GM23338 (cell line): Measurements from ENCODE around the gene SAMD8. TPM values are rescaled to one million over a fixed set of nuclear protein-coding genes. Genes with fewer than 3 reads are reported as not detected.

Experiments
- ATAC-seq: fragments of 200-7000 bp; cut with Tn5 transposase; 3 replicates; pipeline ENCODE4 v1.9.1; 2020
- DNase-seq: peaks from one replicate; pipeline ENCODE4 v3.0.0-alpha.2; 2015; ENCODE audit warnings: low spot score
- H2AFZ ChIP-seq: fragments of 200-600 bp; sonication (generic); 2 replicates; pipeline ENCODE4 v1.8.0; 2016; ENCODE audit warnings: antibody characterized with exemption, mild to moderate bottlenecking, moderate library complexity
- H3F3A ChIP-seq: fragments of 200-600 bp; sonication (generic); replicated peaks from 2 replicates; pipeline ENCODE4 v1.8.0; 2017; ENCODE audit warnings: antibody characterized with exemption, mixed run types, low read depth
- H3K27ac ChIP-seq: fragments of 200-600 bp; sonication (generic); 2 replicates; pipeline ENCODE4 v1.6.1; 2016; ENCODE audit warnings: low read depth
- H3K27me3 ChIP-seq: fragments of 200-600 bp; sonication (generic); 2 replicates; pipeline ENCODE4 v1.8.0; 2016; ENCODE audit warnings: mild to moderate bottlenecking, mixed run types, moderate library complexity; ENCODE audit not compliant: insufficient read depth
- H3K36me3 ChIP-seq: fragments of 200-600 bp; sonication (generic); 2 replicates; pipeline ENCODE4 v1.8.0; 2016; ENCODE audit warnings: mild to moderate bottlenecking; ENCODE audit not compliant: insufficient read depth
- H3K4me1 ChIP-seq: fragments of 200-600 bp; sonication (generic); 2 replicates; pipeline ENCODE4 v1.8.0; 2016; ENCODE audit warnings: mild to moderate bottlenecking, moderate library complexity; ENCODE audit not compliant: insufficient read depth
- H3K4me2 ChIP-seq: fragments of 200-600 bp; sonication (generic); 2 replicates; pipeline ENCODE4 v1.7.1; 2017; ENCODE audit warnings: mixed run types
- H3K4me3 ChIP-seq: fragments of 200-600 bp; sonication (generic); 2 replicates; pipeline ENCODE4 v1.6.1; 2016; ENCODE audit warnings: mixed run types
- H3K79me2 ChIP-seq: fragments of 200-600 bp; sonication (generic); replicated peaks from 2 replicates; pipeline ENCODE4 v1.8.0; 2017; ENCODE audit warnings: mild to moderate bottlenecking; ENCODE audit not compliant: insufficient read depth
- H3K9me2 ChIP-seq: fragments of 200-600 bp; sonication (generic); 2 replicates; pipeline ENCODE4 v1.8.0; 2017; ENCODE audit not compliant: insufficient read depth
- H4K20me1 ChIP-seq: fragments of 200-600 bp; sonication (generic); replicated peaks from 2 replicates; pipeline ENCODE4 v1.8.0; 2017; ENCODE audit warnings: mild to moderate bottlenecking; ENCODE audit not compliant: insufficient read depth
- H3K27ac Mint-ChIP-seq: 2 replicates; pipeline ENCODE4 v1.8.0; 2020; ENCODE audit warnings: inconsistent platforms, mild to moderate bottlenecking, moderate library complexity, mixed read lengths
- H3K27me3 Mint-ChIP-seq: 3 replicates; pipeline ENCODE4 v1.8.0; 2022; ENCODE audit warnings: low read depth, mild to moderate bottlenecking, moderate library complexity, mixed read lengths, inconsistent platforms; ENCODE audit not compliant: insufficient read depth, poor library complexity
- H3K36me3 Mint-ChIP-seq: 3 replicates; pipeline ENCODE4 v1.8.0; 2021; ENCODE audit warnings: low read depth, mild to moderate bottlenecking, inconsistent platforms, moderate library complexity, mixed read lengths
- H3K4me1 Mint-ChIP-seq: 3 replicates; pipeline ENCODE4 v1.8.0; 2020; ENCODE audit warnings: mild to moderate bottlenecking, inconsistent platforms, mixed read lengths
- H3K4me3 Mint-ChIP-seq: 3 replicates; pipeline ENCODE4 v1.8.0; 2021; ENCODE audit warnings: moderate library complexity, mild to moderate bottlenecking, inconsistent platforms, mixed read lengths
- H3K9me3 Mint-ChIP-seq: 3 replicates; pipeline ENCODE4 v1.8.0; 2020; ENCODE audit warnings: moderate library complexity, mild to moderate bottlenecking, inconsistent platforms, mixed read lengths
- CREB1 ChIP-seq: fragments of 250-450 bp; sonication (Bioruptor Pico); IDR thresholded peaks from 2 replicates; pipeline ENCODE4 v1.5.0; 2020; ENCODE audit warnings: low read depth, mild to moderate bottlenecking, moderate library complexity
- EZH2 ChIP-seq: fragments of 200-600 bp; sonication (generic); IDR thresholded peaks from one replicate; pipeline ENCODE4 v1.8.0; 2017; ENCODE audit warnings: antibody characterized with exemption, mild to moderate bottlenecking, low read depth; ENCODE audit not compliant: unreplicated experiment
- EZH2phosphoT487 ChIP-seq: fragments of 200-600 bp; sonication (generic); IDR thresholded peaks from one replicate; pipeline ENCODE4 v1.8.1; 2018; ENCODE audit warnings: antibody characterized with exemption; ENCODE audit not compliant: unreplicated experiment
- JUNB ChIP-seq: IDR thresholded peaks from one replicate; pipeline ENCODE4 v1.6.1; 2016; ENCODE audit warnings: antibody characterized with exemption; ENCODE audit not compliant: unreplicated experiment
- NANOG ChIP-seq: IDR thresholded peaks from 2 replicates; pipeline ENCODE4 v1.6.1; 2016; ENCODE audit warnings: antibody characterized with exemption, borderline replicate concordance
- POLR2AphosphoS5 ChIP-seq: IDR thresholded peaks from 2 replicates; pipeline ENCODE4 v1.6.1; 2016; ENCODE audit warnings: antibody characterized with exemption, low read depth
- STAT1 ChIP-seq: IDR thresholded peaks from one replicate; pipeline ENCODE4 v1.6.1; 2016; ENCODE audit warnings: antibody characterized with exemption; ENCODE audit not compliant: unreplicated experiment
- ZNF114 ChIP-seq: fragments of 250-450 bp; sonication (Bioruptor Pico); IDR thresholded peaks from 2 replicates; pipeline ENCODE4 v1.5.0; 2020; ENCODE audit warnings: mild to moderate bottlenecking, moderate library complexity
- ZNF331 ChIP-seq: fragments of 250-450 bp; sonication (Bioruptor Pico); IDR thresholded peaks from 2 replicates; pipeline ENCODE4 v1.5.0; 2020; ENCODE audit warnings: low read depth, mild to moderate bottlenecking, moderate library complexity
- polyA plus RNA-seq: library from polyadenylated mRNA; unstranded; fragments of >200 nt; fragmentation: Nextera tagmentation; extraction: Ambion mirVana; gene quantifications from 2 replicates; pipeline ENCODE4 v1.2.1, GENCODE V29; 2016
- total RNA-seq: library from RNA; depleted of rRNA; stranded (reverse); fragments of >200 nt; shearing (Covaris generic); gene quantifications from 2 replicates; pipeline ENCODE4 v1.2.3, GENCODE V29; 2014
- TF ChIP-seq, protein P1 (sequence below): fragments of 250-450 bp; sonication (Bioruptor Pico); IDR thresholded peaks from 2 replicates; pipeline ENCODE4 v1.5.0; 2020; ENCODE audit warnings: mild to moderate bottlenecking, moderate library complexity
- TF ChIP-seq, protein P2 (sequence below): IDR thresholded peaks from one replicate; pipeline ENCODE4 v1.6.1; 2018; ENCODE audit warnings: antibody characterized with exemption; ENCODE audit not compliant: unreplicated experiment
- TF ChIP-seq, protein P3 (sequence below), 2 experiments: fragments of 200-600 bp in 1 of 2; sonication (generic) in 1 of 2; conservative IDR thresholded peaks; 2 replicates each; pipeline versions ENCODE4 v1.5.1 to v1.6.1; 2016 to 2017; ENCODE audit warnings: antibody characterized with exemption in 2 of 2, low read depth in 2 of 2, mild to moderate bottlenecking in 2 of 2, moderate library complexity in 1 of 2
- TF ChIP-seq, protein P4 (sequence below): IDR thresholded peaks from 2 replicates; pipeline ENCODE4 v1.6.1; 2016; ENCODE audit warnings: antibody characterized with exemption

The SAMD8 gene
- total and polyA plus RNA-seq, 2 experiments from 2014 or later, result 7.8 to 28.4 TPM

DNA sequence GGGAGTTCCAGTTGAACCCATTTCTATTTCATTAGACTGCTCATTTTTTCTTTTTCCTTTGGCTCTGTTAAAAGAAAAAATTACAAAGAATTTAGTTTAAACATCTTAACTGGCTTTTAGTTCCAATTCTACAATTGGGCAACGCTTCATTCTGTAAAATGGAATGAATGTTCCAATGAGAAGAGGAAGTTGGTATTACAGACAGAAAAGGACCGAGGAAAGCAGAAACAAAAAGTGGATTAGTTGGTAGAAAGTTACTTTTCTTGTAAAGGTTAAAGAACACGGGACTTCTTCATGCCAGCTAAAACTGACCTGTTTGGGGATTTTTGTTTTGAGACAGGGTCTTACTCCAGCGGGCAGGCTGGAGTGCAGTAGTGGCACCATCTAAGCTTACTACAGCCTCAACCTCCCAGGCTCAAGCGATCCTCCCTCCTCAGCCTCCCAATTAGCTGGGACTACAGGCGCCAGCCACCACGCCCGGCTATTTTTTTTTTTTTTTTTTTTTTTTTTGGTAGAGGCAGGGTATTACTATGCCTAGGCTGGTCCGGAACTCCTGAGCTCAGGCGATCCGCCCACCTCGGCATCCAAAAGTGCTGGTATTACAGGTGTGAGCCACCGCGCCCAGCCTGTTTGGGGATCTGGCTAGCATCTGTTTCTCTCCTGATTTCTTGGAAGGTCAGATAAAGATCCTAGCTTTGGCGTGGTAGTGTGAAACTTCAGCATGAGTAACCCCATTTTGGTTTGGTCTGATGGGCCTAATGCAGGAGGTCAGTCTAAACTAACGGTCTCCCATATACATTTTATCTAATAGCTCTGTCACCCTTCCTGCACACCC, 97.8 kb downstream of the SAMD8 start:
- TF ChIP-seq EZH2 (no peak), NANOG (no peak), POLR2AphosphoS5 (no peak), STAT1 (no peak), ZNF114 (CRISPR knock-in tag) (no peak), CREB1 (no peak), JUNB (no peak), ZNF331 (CRISPR knock-in tag) (no peak), EZH2phosphoT487 (no peak)
- TF ChIP-seq, protein P1, sequence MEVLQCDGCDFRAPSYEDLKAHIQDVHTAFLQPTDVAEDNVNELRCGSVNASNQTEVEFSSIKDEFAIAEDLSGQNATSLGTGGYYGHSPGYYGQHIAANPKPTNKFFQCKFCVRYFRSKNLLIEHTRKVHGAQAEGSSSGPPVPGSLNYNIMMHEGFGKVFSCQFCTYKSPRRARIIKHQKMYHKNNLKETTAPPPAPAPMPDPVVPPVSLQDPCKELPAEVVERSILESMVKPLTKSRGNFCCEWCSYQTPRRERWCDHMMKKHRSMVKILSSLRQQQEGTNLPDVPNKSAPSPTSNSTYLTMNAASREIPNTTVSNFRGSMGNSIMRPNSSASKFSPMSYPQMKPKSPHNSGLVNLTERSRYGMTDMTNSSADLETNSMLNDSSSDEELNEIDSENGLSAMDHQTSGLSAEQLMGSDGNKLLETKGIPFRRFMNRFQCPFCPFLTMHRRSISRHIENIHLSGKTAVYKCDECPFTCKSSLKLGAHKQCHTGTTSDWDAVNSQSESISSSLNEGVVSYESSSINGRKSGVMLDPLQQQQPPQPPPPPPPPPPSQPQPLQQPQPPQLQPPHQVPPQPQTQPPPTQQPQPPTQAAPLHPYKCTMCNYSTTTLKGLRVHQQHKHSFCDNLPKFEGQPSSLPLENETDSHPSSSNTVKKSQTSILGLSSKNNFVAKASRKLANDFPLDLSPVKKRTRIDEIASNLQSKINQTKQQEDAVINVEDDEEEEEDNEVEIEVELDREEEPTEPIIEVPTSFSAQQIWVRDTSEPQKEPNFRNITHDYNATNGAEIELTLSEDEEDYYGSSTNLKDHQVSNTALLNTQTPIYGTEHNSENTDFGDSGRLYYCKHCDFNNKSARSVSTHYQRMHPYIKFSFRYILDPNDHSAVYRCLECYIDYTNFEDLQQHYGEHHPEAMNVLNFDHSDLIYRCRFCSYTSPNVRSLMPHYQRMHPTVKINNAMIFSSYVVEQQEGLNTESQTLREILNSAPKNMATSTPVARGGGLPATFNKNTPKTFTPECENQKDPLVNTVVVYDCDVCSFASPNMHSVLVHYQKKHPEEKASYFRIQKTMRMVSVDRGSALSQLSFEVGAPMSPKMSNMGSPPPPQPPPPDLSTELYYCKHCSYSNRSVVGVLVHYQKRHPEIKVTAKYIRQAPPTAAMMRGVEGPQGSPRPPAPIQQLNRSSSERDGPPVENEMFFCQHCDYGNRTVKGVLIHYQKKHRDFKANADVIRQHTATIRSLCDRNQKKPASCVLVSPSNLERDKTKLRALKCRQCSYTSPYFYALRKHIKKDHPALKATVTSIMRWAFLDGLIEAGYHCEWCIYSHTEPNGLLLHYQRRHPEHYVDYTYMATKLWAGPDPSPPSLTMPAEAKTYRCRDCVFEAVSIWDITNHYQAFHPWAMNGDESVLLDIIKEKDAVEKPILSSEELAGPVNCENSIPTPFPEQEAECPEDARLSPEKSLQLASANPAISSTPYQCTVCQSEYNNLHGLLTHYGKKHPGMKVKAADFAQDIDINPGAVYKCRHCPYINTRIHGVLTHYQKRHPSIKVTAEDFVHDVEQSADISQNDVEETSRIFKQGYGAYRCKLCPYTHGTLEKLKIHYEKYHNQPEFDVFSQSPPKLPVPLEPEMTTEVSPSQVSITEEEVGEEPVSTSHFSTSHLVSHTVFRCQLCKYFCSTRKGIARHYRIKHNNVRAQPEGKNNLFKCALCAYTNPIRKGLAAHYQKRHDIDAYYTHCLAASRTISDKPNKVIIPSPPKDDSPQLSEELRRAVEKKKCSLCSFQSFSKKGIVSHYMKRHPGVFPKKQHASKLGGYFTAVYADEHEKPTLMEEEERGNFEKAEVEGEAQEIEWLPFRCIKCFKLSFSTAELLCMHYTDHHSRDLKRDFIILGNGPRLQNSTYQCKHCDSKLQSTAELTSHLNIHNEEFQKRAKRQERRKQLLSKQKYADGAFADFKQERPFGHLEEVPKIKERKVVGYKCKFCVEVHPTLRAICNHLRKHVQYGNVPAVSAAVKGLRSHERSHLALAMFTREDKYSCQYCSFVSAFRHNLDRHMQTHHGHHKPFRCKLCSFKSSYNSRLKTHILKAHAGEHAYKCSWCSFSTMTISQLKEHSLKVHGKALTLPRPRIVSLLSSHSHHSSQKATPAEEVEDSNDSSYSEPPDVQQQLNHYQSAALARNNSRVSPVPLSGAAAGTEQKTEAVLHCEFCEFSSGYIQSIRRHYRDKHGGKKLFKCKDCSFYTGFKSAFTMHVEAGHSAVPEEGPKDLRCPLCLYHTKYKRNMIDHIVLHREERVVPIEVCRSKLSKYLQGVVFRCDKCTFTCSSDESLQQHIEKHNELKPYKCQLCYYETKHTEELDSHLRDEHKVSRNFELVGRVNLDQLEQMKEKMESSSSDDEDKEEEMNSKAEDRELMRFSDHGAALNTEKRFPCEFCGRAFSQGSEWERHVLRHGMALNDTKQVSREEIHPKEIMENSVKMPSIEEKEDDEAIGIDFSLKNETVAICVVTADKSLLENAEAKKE, result no peak
- TF ChIP-seq, protein P2, sequence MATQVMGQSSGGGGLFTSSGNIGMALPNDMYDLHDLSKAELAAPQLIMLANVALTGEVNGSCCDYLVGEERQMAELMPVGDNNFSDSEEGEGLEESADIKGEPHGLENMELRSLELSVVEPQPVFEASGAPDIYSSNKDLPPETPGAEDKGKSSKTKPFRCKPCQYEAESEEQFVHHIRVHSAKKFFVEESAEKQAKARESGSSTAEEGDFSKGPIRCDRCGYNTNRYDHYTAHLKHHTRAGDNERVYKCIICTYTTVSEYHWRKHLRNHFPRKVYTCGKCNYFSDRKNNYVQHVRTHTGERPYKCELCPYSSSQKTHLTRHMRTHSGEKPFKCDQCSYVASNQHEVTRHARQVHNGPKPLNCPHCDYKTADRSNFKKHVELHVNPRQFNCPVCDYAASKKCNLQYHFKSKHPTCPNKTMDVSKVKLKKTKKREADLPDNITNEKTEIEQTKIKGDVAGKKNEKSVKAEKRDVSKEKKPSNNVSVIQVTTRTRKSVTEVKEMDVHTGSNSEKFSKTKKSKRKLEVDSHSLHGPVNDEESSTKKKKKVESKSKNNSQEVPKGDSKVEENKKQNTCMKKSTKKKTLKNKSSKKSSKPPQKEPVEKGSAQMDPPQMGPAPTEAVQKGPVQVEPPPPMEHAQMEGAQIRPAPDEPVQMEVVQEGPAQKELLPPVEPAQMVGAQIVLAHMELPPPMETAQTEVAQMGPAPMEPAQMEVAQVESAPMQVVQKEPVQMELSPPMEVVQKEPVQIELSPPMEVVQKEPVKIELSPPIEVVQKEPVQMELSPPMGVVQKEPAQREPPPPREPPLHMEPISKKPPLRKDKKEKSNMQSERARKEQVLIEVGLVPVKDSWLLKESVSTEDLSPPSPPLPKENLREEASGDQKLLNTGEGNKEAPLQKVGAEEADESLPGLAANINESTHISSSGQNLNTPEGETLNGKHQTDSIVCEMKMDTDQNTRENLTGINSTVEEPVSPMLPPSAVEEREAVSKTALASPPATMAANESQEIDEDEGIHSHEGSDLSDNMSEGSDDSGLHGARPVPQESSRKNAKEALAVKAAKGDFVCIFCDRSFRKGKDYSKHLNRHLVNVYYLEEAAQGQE, result no peak
- TF ChIP-seq, protein P3, sequence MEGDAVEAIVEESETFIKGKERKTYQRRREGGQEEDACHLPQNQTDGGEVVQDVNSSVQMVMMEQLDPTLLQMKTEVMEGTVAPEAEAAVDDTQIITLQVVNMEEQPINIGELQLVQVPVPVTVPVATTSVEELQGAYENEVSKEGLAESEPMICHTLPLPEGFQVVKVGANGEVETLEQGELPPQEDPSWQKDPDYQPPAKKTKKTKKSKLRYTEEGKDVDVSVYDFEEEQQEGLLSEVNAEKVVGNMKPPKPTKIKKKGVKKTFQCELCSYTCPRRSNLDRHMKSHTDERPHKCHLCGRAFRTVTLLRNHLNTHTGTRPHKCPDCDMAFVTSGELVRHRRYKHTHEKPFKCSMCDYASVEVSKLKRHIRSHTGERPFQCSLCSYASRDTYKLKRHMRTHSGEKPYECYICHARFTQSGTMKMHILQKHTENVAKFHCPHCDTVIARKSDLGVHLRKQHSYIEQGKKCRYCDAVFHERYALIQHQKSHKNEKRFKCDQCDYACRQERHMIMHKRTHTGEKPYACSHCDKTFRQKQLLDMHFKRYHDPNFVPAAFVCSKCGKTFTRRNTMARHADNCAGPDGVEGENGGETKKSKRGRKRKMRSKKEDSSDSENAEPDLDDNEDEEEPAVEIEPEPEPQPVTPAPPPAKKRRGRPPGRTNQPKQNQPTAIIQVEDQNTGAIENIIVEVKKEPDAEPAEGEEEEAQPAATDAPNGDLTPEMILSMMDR (conservative IDR thresholded peaks at IDR 0.05; ENCODE audit: low read depth in 2 of 2), result no peak
- TF ChIP-seq, protein P4, sequence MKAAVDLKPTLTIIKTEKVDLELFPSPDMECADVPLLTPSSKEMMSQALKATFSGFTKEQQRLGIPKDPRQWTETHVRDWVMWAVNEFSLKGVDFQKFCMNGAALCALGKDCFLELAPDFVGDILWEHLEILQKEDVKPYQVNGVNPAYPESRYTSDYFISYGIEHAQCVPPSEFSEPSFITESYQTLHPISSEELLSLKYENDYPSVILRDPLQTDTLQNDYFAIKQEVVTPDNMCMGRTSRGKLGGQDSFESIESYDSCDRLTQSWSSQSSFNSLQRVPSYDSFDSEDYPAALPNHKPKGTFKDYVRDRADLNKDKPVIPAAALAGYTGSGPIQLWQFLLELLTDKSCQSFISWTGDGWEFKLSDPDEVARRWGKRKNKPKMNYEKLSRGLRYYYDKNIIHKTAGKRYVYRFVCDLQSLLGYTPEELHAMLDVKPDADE, result no peak
- Histone ChIP-seq H3K9me2 (no peaks in the 10 kb centered on the region), H3K4me2 (peak overlapping the region; percentile 82), H3K4me1 (peaks cover 6% of the 10 kb centered on the region), H3K79me2 (peaks cover 36% of the 10 kb centered on the region), H3K27ac (peak overlapping the region; percentile 83; the same call in 1 of the 2 replicates), H3K27me3 (no peaks in the 10 kb centered on the region), H2AFZ (peak overlapping the region; percentile 89), H3F3A (0 out of 2 replicates have a peak, but pooled peaks cover 8% of the 10 kb centered on the region), H3K4me3 (peak overlapping the region; percentile 99), H3K36me3 (peaks cover 16% of the 10 kb centered on the region), H4K20me1 (peaks cover 16% of the 10 kb centered on the region)
- H3K4me3 Mint-ChIP-seq, result peak overlapping the region; percentile 96
- DNase-seq (no peak), ATAC-seq (no peak)
- H3K27me3 Mint-ChIP-seq, result peaks cover 6% of the 10 kb centered on the region
- H3K27ac Mint-ChIP-seq, result peak overlapping the region; percentile 98
- H3K36me3 Mint-ChIP-seq, result peaks cover 31% of the 10 kb centered on the region
- no peaks in the 10 kb centered on the region for H3K9me3 Mint-ChIP-seq
- peaks cover 32% of the 10 kb centered on the region for H3K4me1 Mint-ChIP-seq
